ENCODE results near the gene PRDM16.

- TF ChIP-seq ZFX (IDR thresholded peaks at IDR 0.05) (no peak), CTCF (IDR thresholded peaks at IDR 0.05 in 2 of 3, conservative IDR thresholded peaks at IDR 0.05 in 1 of 3; ENCODE audit: borderline replicate concordance in 1 of 3, insufficient read depth in 1 of 3, low read depth in 2 of 3, low read length in 2 of 3) (no peak), EZH2 (IDR thresholded peaks at IDR 0.05) (no peak), SIN3A (IDR thresholded peaks at IDR 0.05; ENCODE audit: low read depth) (no peak), POLR2A (IDR thresholded peaks at IDR 0.05; ENCODE audit: borderline replicate concordance, extremely low read depth, insufficient read depth, insufficient read length) (no peak), SRF (IDR thresholded peaks at IDR 0.05; ENCODE audit: low read depth) (no peak)
These were observed 283.9 kb downstream of the PRDM16 start for GRCh38 chr1:3352952-3353331.
